HG03097 (cell line): Measurements from ENCODE around the gene C1R.
"Not testable (repeated sequence)": the region's sequence is repeated elsewhere in the genome, so short reads cannot be mapped to it uniquely, and the experiment has no call there.

Source experiments
- ATAC-seq: cut with Tn5 transposase; IDR thresholded peaks from one replicate; pipeline ENCODE4 v1.9.1; 2021; ENCODE audit not compliant: unreplicated experiment, low FRiP score

C1R gene

GRCh38 chr12:7072035-7072434 lies 20.2 kb downstream of the C1R start:
- no peak for ATAC-seq

GRCh38 chr12:7069386-7069785 lies 22.9 kb downstream of the C1R start:
- no peak for ATAC-seq

- ATAC-seq, result no peak
Observed at GRCh38 chr12:7068994-7069346, 23.3 kb downstream of the C1R start.

- no peak for ATAC-seq
Observed at GRCh38 chr12:7068240-7068993, 23.8 kb downstream of the C1R start.

- no peak for ATAC-seq
Observed at GRCh38 chr12:7067096-7067495, 25.1 kb downstream of the C1R start.

GRCh38 chr12:7066596-7066995 lies 25.6 kb downstream of the C1R start:
- ATAC-seq, result no peak

GRCh38 chr12:7065073-7065623 lies 27.1 kb downstream of the C1R start:
- ATAC-seq, result no peak

- ATAC-seq, result no peak
Observed at GRCh38 chr12:7064516-7064915, 27.7 kb downstream of the C1R start.

- ATAC-seq, result no peak
Observed at GRCh38 chr12:7061596-7061995, 30.6 kb downstream of the C1R start.

GRCh38 chr12:7061138-7061537 lies 31.1 kb downstream of the C1R start:
- ATAC-seq, result no peak

- no peak for ATAC-seq
Observed at GRCh38 chr12:7060353-7060954, 31.8 kb downstream of the C1R start, which contains the start of gene C1S. Gene C1S, plus strand, starts transcription at chr12:7060718. Its CDS starts 1,195 bp downstream, at chr12:7061913.

GRCh38 chr12:7059780-7060179 lies 32.5 kb downstream of the C1R start:
- no peak for ATAC-seq

GRCh38 chr12:7058850-7059395 lies 33.3 kb downstream of the C1R start:
- ATAC-seq, result no peak

- ATAC-seq, result no peak
Observed at GRCh38 chr12:7058163-7058845, 33.9 kb downstream of the C1R start.

- not testable (repeated sequence) for ATAC-seq
Observed at GRCh38 chr12:7055736-7056135, 36.5 kb downstream of the C1R start.

- ATAC-seq, result no peak
Observed at GRCh38 chr12:7054925-7055324, 37.3 kb downstream of the C1R start.

- not testable (repeated sequence) for ATAC-seq
Observed at GRCh38 chr12:7049973-7050372, 42.3 kb downstream of the C1R start.

- ATAC-seq, result not testable (repeated sequence)
Observed at GRCh38 chr12:7049445-7049951, 42.7 kb downstream of the C1R start.

- no peak for ATAC-seq
Observed at GRCh38 chr12:7047306-7047705, 44.9 kb downstream of the C1R start.

GRCh38 chr12:7046383-7047105 lies 45.7 kb downstream of the C1R start:
- no peak for ATAC-seq
